ENCODE data around the gene NEURL1. TPM values are rescaled to one million over a fixed set of nuclear protein-coding genes. Genes with fewer than 3 reads are reported as not detected.

Gene NEURL1
- total and polyA plus RNA-seq, 10 of the 15 experiments (the other 5 are each of a cell fraction or from before 2014, with no cell fraction given) = 0.02 to 0.05 (median 0.05) TPM; not detected in 6

- peaks cover 20 to 35% of the 10 kb centered on the region in 2 experiments for H3K36me3 ChIP-seq (ENCODE audit: control insufficient read depth in 2 of 2, insufficient read depth in 2 of 2, low read length in 1 of 2)
- ChIA-PET POLR2A (interaction anchor here (0.7 kb wide), 1 partner anchor 68 kb away, joined by 3 read pairs; no protein-coding TSS in a partner anchor), SMC1A (ENCODE audit: uncharacterized antibody, unreplicated experiment) (no interaction called here), CTCF (no interaction called here), RAD21 (ENCODE audit: unreplicated experiment) (no interaction called here)
- H3K4me2 ChIP-seq (ENCODE audit: control insufficient read depth, insufficient read depth) = no peak overlapping the region
- no peak overlapping the region for H2AFZ ChIP-seq (ENCODE audit: control insufficient read depth, low read depth, low read length)
- no peak overlapping the region for H3K27ac ChIP-seq (ENCODE audit: control insufficient read depth, insufficient read depth)
- intact Hi-C loops (cut with micrococcal nuclease; ENCODE audit: unreplicated experiment) = no loop called here
- no peak overlapping the region for H3K4me3 ChIP-seq
- H3K9me3 ChIP-seq (replicated peaks; ENCODE audit: control insufficient read depth, insufficient read depth, low read length) = no peaks in the 10 kb centered on the region
- H3K79me2 ChIP-seq (ENCODE audit: control insufficient read depth, insufficient read depth, low read length) = no peaks in the 10 kb centered on the region; the same call in 1 of the 2 replicates
- H3K27me3 ChIP-seq (replicated peaks in 1 of 2; ENCODE audit: control insufficient read depth in 2 of 2, insufficient read depth in 2 of 2, low read length in 1 of 2) = no peaks in the 10 kb centered on the region
- in situ Hi-C loops (cut with MboI) = no loop called here
- no TSS peak for BruUV-seq (replicated peaks)
- WGBS (ENCODE audit: insufficient coverage, insufficient replicate concordance, low lambda C conversion rate, missing lambda C conversion rate) = 81% methylated on average over 22 of the region's 22 CpGs
- no peaks in the 10 kb centered on the region for H4K20me1 ChIP-seq (ENCODE audit: control insufficient read depth, insufficient read depth)
- DNase-seq (ENCODE audit: low read depth, low spot score) (no peak), FAIRE-seq (no peak), ATAC-seq (no peak)
- no peak overlapping the region for H3K9ac ChIP-seq (ENCODE audit: control insufficient read depth, insufficient read depth, low read length)
- peaks cover 10% of the 10 kb centered on the region for H3K4me1 ChIP-seq (ENCODE audit: control insufficient read depth, insufficient read depth, low read length)
- TF ChIP-seq ESRRA (IDR thresholded peaks at IDR 0.05; ENCODE audit: low read length) (no peak), MXI1 (IDR thresholded peaks at IDR 0.05; ENCODE audit: low read depth, low read length) (no peak), SIX5 (IDR thresholded peaks at IDR 0.05; ENCODE audit: low read depth, low read length, severe bottlenecking) (no peak), NR2C2 (IDR thresholded peaks at IDR 0.05; ENCODE audit: borderline replicate concordance, control insufficient read depth, insufficient read length, low read depth) (no peak), ZBTB11 (CRISPR knock-in tag; IDR thresholded peaks at IDR 0.05) (no peak), SMC3 (IDR thresholded peaks at IDR 0.05; ENCODE audit: borderline replicate concordance, low read length) (no peak), PBX3 (IDR thresholded peaks at IDR 0.05; ENCODE audit: insufficient replicate concordance, low read depth, low read length) (no peak), ZNF24 (IDR thresholded peaks at IDR 0.05) (no peak), EGR1 (IDR thresholded peaks at IDR 0.05; ENCODE audit: borderline replicate concordance in 1 of 2, low read depth in 2 of 2, low read length in 2 of 2) (no peak), BCL3 (IDR thresholded peaks at IDR 0.05; ENCODE audit: borderline replicate concordance, insufficient read depth, low read depth, low read length, poor library complexity, severe bottlenecking) (no peak), REST (IDR thresholded peaks at IDR 0.05; ENCODE audit: low read depth, low read length) (no peak), LARP7 (IDR thresholded peaks at IDR 0.05) (no peak), CBX3 (IDR thresholded peaks at IDR 0.05; ENCODE audit: borderline replicate concordance, low read depth) (no peak)
Observed at GRCh38 chr10:103627111-103627892, 133.8 kb downstream of the NEURL1 start.

All from GM12878 (cell line).